ENCODE data around the gene RNF180.
"Not testable (repeated sequence)": the region's sequence is repeated elsewhere in the genome, so short reads cannot be mapped to it uniquely, and the experiment has no call there.

Gene RNF180

GRCh38 chr5:64407103-64407825, 241.6 kb downstream of the RNF180 start:
- DNase-seq: not testable (repeated sequence)

- no peak for DNase-seq
Observed at GRCh38 chr5:64417390-64417789, 251.7 kb downstream of the RNF180 start.

- DNase-seq: no peak
Observed at GRCh38 chr5:64418013-64418412, 252.4 kb downstream of the RNF180 start.
